ENCODE measurements around the gene OR1S1.
"Not testable (repeated sequence)": the region's sequence is repeated elsewhere in the genome, so short reads cannot be mapped to it uniquely, and the experiment has no call there.

Gene OR1S1

GRCh38 chr11:58212420-58212819 lies at the start of gene OR1S1:
Gene OR1S1 (plus strand): TSS chr11:58212720.
- DNase-seq = not testable (repeated sequence)

- DNase-seq = no peak
Observed at GRCh38 chr11:58164389-58164788, 48.1 kb upstream of the OR1S1 start.

GRCh38 chr11:58164990-58165389 lies 47.5 kb upstream of the OR1S1 start:
- DNase-seq = no peak

- DNase-seq = no peak
Observed at GRCh38 chr11:58165504-58166106, 46.9 kb upstream of the OR1S1 start.

- no peak for DNase-seq
Observed at GRCh38 chr11:58177409-58178054, 35.0 kb upstream of the OR1S1 start.

GRCh38 chr11:58178444-58178843 lies 34.1 kb upstream of the OR1S1 start:
- no peak for DNase-seq

- peak in 1 of 3 experiments; percentile 12 for DNase-seq
Observed at GRCh38 chr11:58179648-58180047, 32.9 kb upstream of the OR1S1 start.

- no peak for DNase-seq
Observed at GRCh38 chr11:58186938-58187337, 25.6 kb upstream of the OR1S1 start.

- DNase-seq = no peak
Observed at GRCh38 chr11:58188770-58189169, 23.8 kb upstream of the OR1S1 start, which contains the start of gene OR9Q2. Gene OR9Q2 (plus strand): TSS chr11:58189070. CDS start chr11:58190491, 1,421 bp downstream.

- DNase-seq = no peak
Observed at GRCh38 chr11:58192229-58192628, 20.3 kb upstream of the OR1S1 start.

GRCh38 chr11:58193391-58193790 lies 19.1 kb upstream of the OR1S1 start:
- no peak for DNase-seq

GRCh38 chr11:58195939-58196338 lies 16.6 kb upstream of the OR1S1 start:
- no peak for DNase-seq

GRCh38 chr11:58199271-58199670 lies 13.2 kb upstream of the OR1S1 start:
- no peak for DNase-seq

GRCh38 chr11:58204042-58204441 lies 8.5 kb upstream of the OR1S1 start, which contains the start of gene OR1S2:
Gene OR1S2 (minus strand): TSS chr11:58204142. CDS start chr11:58204142, 0 bp downstream.
- DNase-seq = no peak

GRCh38 chr11:58216476-58216875 lies 4.0 kb downstream of the OR1S1 start:
- no peak for DNase-seq

- DNase-seq = no peak
Observed at GRCh38 chr11:58222721-58223120, 10.2 kb downstream of the OR1S1 start.

GRCh38 chr11:58227956-58228615 lies 15.6 kb downstream of the OR1S1 start:
- no peak for DNase-seq

GRCh38 chr11:58243954-58244353 lies 31.4 kb downstream of the OR1S1 start:
- DNase-seq = no peak

GRCh38 chr11:58254936-58255335 lies 42.4 kb downstream of the OR1S1 start:
- DNase-seq = no peak

GRCh38 chr11:58259983-58260382 lies 47.5 kb downstream of the OR1S1 start:
- no peak for DNase-seq
